ENCODE results near the gene EN1.

DNA sequence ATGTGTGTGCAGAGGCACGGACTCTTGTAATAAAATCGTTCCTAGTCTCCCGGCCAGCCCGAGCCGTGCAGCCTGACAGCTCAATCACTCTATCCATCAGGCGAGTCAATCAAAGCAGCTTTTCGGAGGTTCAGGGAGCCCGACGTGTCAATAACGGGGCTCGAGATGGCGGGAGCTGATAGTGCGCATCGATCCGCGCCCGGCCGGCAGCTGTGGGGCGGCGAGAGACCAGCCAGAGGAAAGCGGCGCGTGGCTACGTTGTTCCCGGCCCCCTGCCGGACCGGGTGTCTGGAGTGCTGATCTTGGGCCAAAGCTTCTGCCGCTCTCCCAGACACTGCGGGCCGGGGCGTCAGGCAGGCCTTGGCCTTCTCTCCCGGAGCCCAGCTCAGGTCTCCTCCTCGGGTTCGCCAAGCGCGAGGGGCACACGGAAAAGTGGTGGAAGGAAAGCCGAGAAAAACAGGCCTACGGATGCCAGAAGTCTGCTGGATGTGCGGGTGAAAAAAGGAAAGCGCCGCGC lies 2.4 kb downstream of the EN1 start:
- no peak for TF ChIP-seq CTCF (conservative IDR thresholded peaks at IDR 0.05; ENCODE audit: low read depth, low read length)
- TF ChIP-seq EZH2 (IDR thresholded peaks at IDR 0.05; ENCODE audit: borderline replicate concordance, low read depth, low read length, poor library complexity, severe bottlenecking): no peak
